ENCODE results near the gene TRMT61B. TPM values are rescaled to one million over a fixed set of nuclear protein-coding genes. Genes with fewer than 3 reads are reported as not detected.

Gene TRMT61B
- total RNA-seq (2012; rRNA removed), result 5.7 and 11.1 TPM in 2 replicates
- polyA plus RNA-seq (2012; rRNA removed), result 4.9 and 6.6 TPM in 2 replicates
- 3.5 and 4.1 TPM in 2 replicates for polyA plus RNA-seq (2012; cell fraction: cytosol; rRNA removed)
- polyA plus RNA-seq (2012; cell fraction: nucleus; rRNA removed; ENCODE audit: low replicate concordance), result 5.0 and 6.1 TPM in 2 replicates
- percentile 76 among the genes with signal in this experiment for Bru-seq, nascent RNA
- BruChase-seq, experiment 1, labeled RNA remaining after a 6-hour chase, result percentile 91 among the genes with signal in this experiment
- BruChase-seq, experiment 2, labeled RNA remaining after a 2-hour chase, result percentile 88 among the genes with signal in this experiment
- long read RNA-seq, transcript TRMT61B-201 (7 exons, 1,836 nt), result major isoform, 11 of 24 reads
- long read RNA-seq, partial matches to known transcripts, result 1 of 24 reads
- long read RNA-seq, other reads (novel, unspliced or antisense), result 12 of 24 reads

DNA sequence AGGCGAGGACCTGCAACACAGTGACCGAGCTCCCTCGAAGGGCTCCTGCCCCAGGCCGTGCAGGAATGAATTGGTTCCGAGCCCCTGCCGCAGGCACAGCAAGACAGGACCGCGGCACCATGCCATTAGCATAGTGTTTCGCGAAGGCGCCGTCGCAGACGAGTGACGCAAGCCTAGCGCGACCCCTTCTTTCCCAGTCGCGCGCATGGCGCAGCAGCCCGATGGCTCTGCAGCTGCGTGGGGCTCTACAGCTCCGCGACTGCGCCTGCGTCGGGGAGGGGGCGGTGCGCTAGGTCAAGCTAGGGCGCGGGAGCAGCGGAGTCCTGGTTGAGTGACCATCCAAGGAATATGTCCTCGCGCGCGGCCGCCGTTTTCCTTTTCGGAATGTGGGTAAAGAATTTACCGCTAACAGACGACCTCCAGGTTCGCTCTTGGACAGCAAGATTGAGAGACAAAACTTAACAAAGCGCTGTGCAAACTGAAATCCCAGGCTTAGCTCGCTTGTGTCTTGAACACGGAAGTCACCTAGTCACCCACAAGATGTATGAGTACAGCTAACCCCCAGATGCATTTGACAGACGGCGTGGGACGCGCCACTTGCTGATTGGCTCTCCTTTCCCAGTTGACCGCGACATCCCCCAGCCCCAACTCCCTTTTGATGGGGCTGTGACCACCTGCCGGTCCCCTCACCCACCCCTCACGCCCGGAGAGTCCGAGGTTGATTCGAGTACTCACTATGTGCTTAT lies at the start of gene TRMT61B:
TSS of gene TRMT61B (minus strand) at position 164 of the 746 bp plus-strand sequence. CDS start at position 132, 32 bp downstream.
- ChIA-PET POLR2A (ENCODE audit: unreplicated experiment) (no interaction called here), CTCF (interaction anchor here (0.6 kb wide), 1 partner anchor 304 kb away, joined by 3 read pairs; no protein-coding TSS in a partner anchor)
- dilution Hi-C loops (cut with HindIII; ENCODE audit: low sequenced_read_pairs, unreplicated experiment), result no loop called here
- TF ChIP-seq MXI1 (IDR thresholded peaks at IDR 0.05; ENCODE audit: borderline replicate concordance, low read depth, low read length) (peak; percentile 99), FOS (IDR thresholded peaks at IDR 0.05; ENCODE audit: low read depth, low read length) (peak; percentile 16; the same call in 1 of the 2 replicates), RCOR1 (IDR thresholded peaks at IDR 0.05; ENCODE audit: insufficient replicate concordance, low read length) (no peak), CHD1 (IDR thresholded peaks at IDR 0.05; ENCODE audit: low read depth, low read length) (no peak), SMC3 (IDR thresholded peaks at IDR 0.05; ENCODE audit: low read depth, low read length) (no peak), BHLHE40 (IDR thresholded peaks at IDR 0.05; ENCODE audit: low read depth, low read length) (0 out of 2 replicates have a peak, but pooled peaks have one; percentile 11), RAD21 (IDR thresholded peaks at IDR 0.05; ENCODE audit: low read length) (no peak), MAZ (IDR thresholded peaks at IDR 0.05; ENCODE audit: borderline replicate concordance, low read depth, low read length) (peak; percentile 67; the same call in 1 of the 2 replicates), CEBPB (IDR thresholded peaks at IDR 0.05; ENCODE audit: low read depth, low read length) (peak; percentile 64), POLR2A (IDR thresholded peaks at IDR 0.05; ENCODE audit: low read depth, low read length) (0 out of 2 replicates have a peak, but pooled peaks have one; percentile 67)
- TF ChIP-seq, protein P1, sequence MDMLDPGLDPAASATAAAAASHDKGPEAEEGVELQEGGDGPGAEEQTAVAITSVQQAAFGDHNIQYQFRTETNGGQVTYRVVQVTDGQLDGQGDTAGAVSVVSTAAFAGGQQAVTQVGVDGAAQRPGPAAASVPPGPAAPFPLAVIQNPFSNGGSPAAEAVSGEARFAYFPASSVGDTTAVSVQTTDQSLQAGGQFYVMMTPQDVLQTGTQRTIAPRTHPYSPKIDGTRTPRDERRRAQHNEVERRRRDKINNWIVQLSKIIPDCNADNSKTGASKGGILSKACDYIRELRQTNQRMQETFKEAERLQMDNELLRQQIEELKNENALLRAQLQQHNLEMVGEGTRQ (IDR thresholded peaks at IDR 0.05; ENCODE audit: low read depth, low read length), result peak; percentile 32
- TF ChIP-seq, protein P2, sequence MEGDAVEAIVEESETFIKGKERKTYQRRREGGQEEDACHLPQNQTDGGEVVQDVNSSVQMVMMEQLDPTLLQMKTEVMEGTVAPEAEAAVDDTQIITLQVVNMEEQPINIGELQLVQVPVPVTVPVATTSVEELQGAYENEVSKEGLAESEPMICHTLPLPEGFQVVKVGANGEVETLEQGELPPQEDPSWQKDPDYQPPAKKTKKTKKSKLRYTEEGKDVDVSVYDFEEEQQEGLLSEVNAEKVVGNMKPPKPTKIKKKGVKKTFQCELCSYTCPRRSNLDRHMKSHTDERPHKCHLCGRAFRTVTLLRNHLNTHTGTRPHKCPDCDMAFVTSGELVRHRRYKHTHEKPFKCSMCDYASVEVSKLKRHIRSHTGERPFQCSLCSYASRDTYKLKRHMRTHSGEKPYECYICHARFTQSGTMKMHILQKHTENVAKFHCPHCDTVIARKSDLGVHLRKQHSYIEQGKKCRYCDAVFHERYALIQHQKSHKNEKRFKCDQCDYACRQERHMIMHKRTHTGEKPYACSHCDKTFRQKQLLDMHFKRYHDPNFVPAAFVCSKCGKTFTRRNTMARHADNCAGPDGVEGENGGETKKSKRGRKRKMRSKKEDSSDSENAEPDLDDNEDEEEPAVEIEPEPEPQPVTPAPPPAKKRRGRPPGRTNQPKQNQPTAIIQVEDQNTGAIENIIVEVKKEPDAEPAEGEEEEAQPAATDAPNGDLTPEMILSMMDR (conservative IDR thresholded peaks at IDR 0.05; ENCODE audit: low read depth, low read length), result no peak

More for the DNA sequence above, at the start of gene TRMT61B:
- Histone ChIP-seq H3K23ac (ENCODE audit: low read depth, low read length) (peak within 1 kb of the TSS; percentile 76), H2BK20ac (ENCODE audit: low read depth, low read length) (no peak within 1 kb of the TSS), H3K9ac (ENCODE audit: low read depth, low read length) (peak within 1 kb of the TSS; percentile 60), H3K9me1 (ENCODE audit: insufficient read depth, low read length) (no peaks in the 10 kb centered on the region; the same call in 1 of the 2 replicates), H3K27ac (ENCODE audit: insufficient read depth, low read length) (peak within 1 kb of the TSS; percentile 59), H2AFZ (replicated peaks; ENCODE audit: low read length, poor library complexity) (peak within 1 kb of the TSS; percentile 94), H3K36me3 (ENCODE audit: control insufficient read depth, insufficient read depth, low read length) (no peaks in the 10 kb centered on the region), H2BK15ac (ENCODE audit: low read depth, low read length) (no peak within 1 kb of the TSS), H2AK5ac (ENCODE audit: low read depth, low read length) (peak within 1 kb of the TSS; percentile 39), H3K4ac (ENCODE audit: low read depth, low read length) (peak within 1 kb of the TSS; percentile 87), H3K79me1 (ENCODE audit: low read depth in 1 of 2, low read length in 2 of 2) (peaks cover 18 to 36% of the 10 kb centered on the region in 2 experiments), H4K20me1 (ENCODE audit: insufficient read depth, low read length) (no peaks in the 10 kb centered on the region; the same call in 1 of the 2 replicates), H3K4me3 (ENCODE audit: insufficient read depth, low read depth, low read length) (peak within 1 kb of the TSS; percentile 87), H3K14ac (replicated peaks; ENCODE audit: low read depth, low read length) (peak within 1 kb of the TSS; percentile 77), H3K4me1 (ENCODE audit: control insufficient read depth, insufficient read depth, low read length) (no peaks in the 10 kb centered on the region), H3K18ac (ENCODE audit: low read depth, low read length) (no peak within 1 kb of the TSS), H3K56ac (ENCODE audit: extremely low read depth, insufficient read depth, low read length) (peak within 1 kb of the TSS; percentile 64), H4K91ac (ENCODE audit: insufficient read depth, low read depth, low read length) (peak within 1 kb of the TSS; percentile 54), H2AK9ac (replicated peaks; ENCODE audit: low read depth, low read length, poor library complexity) (peak within 1 kb of the TSS; percentile 80), H4K5ac (ENCODE audit: low read depth, low read length) (peak within 1 kb of the TSS; percentile 48), H4K8ac (ENCODE audit: low read depth in 2 of 2, low read length in 2 of 2) (peak within 1 kb of the TSS; percentile 77 to 96), H3K27me3 (ENCODE audit: control insufficient read depth, insufficient read depth, low read length) (no peaks in the 10 kb centered on the region), H3K9me3 (ENCODE audit: control insufficient read depth, insufficient read depth, low read length) (no peaks in the 10 kb centered on the region), H2BK5ac (ENCODE audit: low read depth, low read length, poor library complexity, severe bottlenecking) (peak within 1 kb of the TSS; percentile 29), H3K4me2 (ENCODE audit: low read depth, low read length) (peak within 1 kb of the TSS; percentile 96), H2BK120ac (ENCODE audit: low read depth, low read length) (peak within 1 kb of the TSS; percentile 58; the same call in 1 of the 2 replicates)
- in situ Hi-C loops (cut with MboI; ENCODE audit: low sequenced_read_pairs) (no loop called here), intact Hi-C loops (cut with micrococcal nuclease) (no loop called here)
- DNase-seq, result peak; percentile 93
- WGBS, 2 experiments (ENCODE audit: extremely low coverage in 2 of 2, insufficient read length in 1 of 2), result 0% methylated on average over 32 of the region's 57 CpGs; no CpG with 5 or more reads in 1 of the 2 experiments
- no TSS peak for BruUV-seq (replicated peaks)
- peak; percentile 100 for ATAC-seq (ENCODE audit: low read depth)
